Hepatocyte (in vitro differentiated cells): ENCODE measurements around the gene PNPLA1. TPM values are rescaled to one million over a fixed set of nuclear protein-coding genes. Genes with fewer than 3 reads are reported as not detected.

Experiments used
- DNase-seq: peaks from one replicate; pipeline ENCODE4 v3.0.0-alpha.2; 2016; ENCODE audit warnings: low spot score
- H2AFZ ChIP-seq: fragments of 200-600 bp; sonication (generic); 2 replicates; pipeline ENCODE4 v1.6.0; 2016; ENCODE audit warnings: antibody characterized with exemption, mild to moderate bottlenecking
- H3K27ac ChIP-seq: fragments of 200-600 bp; sonication (generic); 2 replicates; pipeline ENCODE4 v1.5.1; 2016; ENCODE audit warnings: mild to moderate bottlenecking
- H3K27me3 ChIP-seq: fragments of 200-600 bp; sonication (generic); 2 replicates; pipeline ENCODE4 v1.6.1; 2016
- H3K36me3 ChIP-seq: fragments of 200-600 bp; sonication (generic); replicated peaks from 2 replicates; pipeline ENCODE4 v1.5.1; 2016; ENCODE audit warnings: low read depth; ENCODE audit not compliant: insufficient read depth
- H3K4me1 ChIP-seq: fragments of 200-600 bp; sonication (generic); 2 replicates; pipeline ENCODE4 v1.5.1; 2016; ENCODE audit warnings: mild to moderate bottlenecking, moderate library complexity; ENCODE audit not compliant: insufficient read depth
- H3K4me2 ChIP-seq: fragments of 200-600 bp; sonication (generic); 2 replicates; pipeline ENCODE4 v1.6.0; 2016
- H3K4me3 ChIP-seq: fragments of 200-600 bp; sonication (generic); 2 replicates; pipeline ENCODE4 v1.5.1; 2016; ENCODE audit warnings: mild to moderate bottlenecking
- H3K79me2 ChIP-seq: fragments of 200-600 bp; sonication (generic); 2 replicates; pipeline ENCODE4 v1.6.0; 2017; ENCODE audit warnings: mild to moderate bottlenecking
- H3K9me2 ChIP-seq: fragments of 200-600 bp; sonication (generic); replicated peaks from 2 replicates; pipeline ENCODE4 v1.6.0; 2017; ENCODE audit warnings: mild to moderate bottlenecking; ENCODE audit not compliant: insufficient read depth
- H3K9me3 ChIP-seq: fragments of 200-600 bp; sonication (generic); 2 replicates; pipeline ENCODE4 v1.5.1; 2016; ENCODE audit warnings: low read depth, mild to moderate bottlenecking
- H4K20me1 ChIP-seq: fragments of 200-600 bp; sonication (generic); 2 replicates; pipeline ENCODE4 v1.6.0; 2016; ENCODE audit warnings: mild to moderate bottlenecking; ENCODE audit not compliant: insufficient read depth, poor library complexity, severe bottlenecking
- CTCF ChIP-seq: fragments of 200-600 bp; sonication (generic); IDR thresholded peaks from 2 replicates; pipeline ENCODE4 v1.5.1; 2016; ENCODE audit warnings: antibody characterized with exemption, mild to moderate bottlenecking; ENCODE audit not compliant: poor library complexity
- EZH2 ChIP-seq: fragments of 200-600 bp; sonication (generic); IDR thresholded peaks from 2 replicates; pipeline ENCODE4 v1.6.1; 2016; ENCODE audit warnings: antibody characterized with exemption, mild to moderate bottlenecking, borderline replicate concordance
- EZH2phosphoT487 ChIP-seq: fragments of 200-600 bp; sonication (generic); IDR thresholded peaks from one replicate; pipeline ENCODE4 v1.6.1; 2018; ENCODE audit warnings: antibody characterized with exemption, mild to moderate bottlenecking, low read depth, moderate library complexity; ENCODE audit not compliant: unreplicated experiment, severe bottlenecking
- WGBS: methylation state at CpG from one replicate; pipeline ENCODE4 v1.1.6; 2016; ENCODE audit warnings: low lambda C conversion rate; ENCODE audit errors: missing lambda C conversion rate; 5-methylcytosine and 5-hydroxymethylcytosine counted together
- polyA plus RNA-seq: library from polyadenylated mRNA; unstranded; fragments of >200 nt; fragmentation: Nextera tagmentation; extraction: Ambion mirVana; gene quantifications from 2 replicates; pipeline ENCODE4 v1.2.1, GENCODE V29; 2016
- total RNA-seq: library from RNA; depleted of rRNA; stranded (reverse); fragments of >200 nt; gene quantifications from 2 replicates; pipeline ENCODE4 v1.2.3, GENCODE V29; 2014

PNPLA1 gene
- total and polyA plus RNA-seq, 2 experiments from 2014 or later, result 0.48 to 0.57 TPM

GRCh38 chr6:36289281-36289878 is 19.5 kb downstream of the PNPLA1 start:
- peak overlapping the region; percentile 36 for H3K27ac ChIP-seq
- WGBS, result 64% methylated on average over 7 of the region's 7 CpGs

GRCh38 chr6:36290668-36291620 is 21.1 kb downstream of the PNPLA1 start:
- no peak for TF ChIP-seq EZH2
- TF ChIP-seq EZH2phosphoT487, result no peak
- no peak for TF ChIP-seq CTCF
- H3K4me3 ChIP-seq, result no peak overlapping the region
- H3K27me3 ChIP-seq, result peaks cover under 1% of the 10 kb centered on the region
- no peaks in the 10 kb centered on the region for H3K36me3 ChIP-seq
- no peaks in the 10 kb centered on the region for H3K79me2 ChIP-seq
- H3K9me3 ChIP-seq, result no peaks in the 10 kb centered on the region
- H3K4me2 ChIP-seq, result no peak overlapping the region
- H2AFZ ChIP-seq, result no peak overlapping the region
- peaks cover 5% of the 10 kb centered on the region for H3K4me1 ChIP-seq
- WGBS, result 82% methylated on average over 19 of the region's 23 CpGs
- peak overlapping the region; percentile 83 for H3K27ac ChIP-seq
- peak; percentile 65 for DNase-seq
- no peaks in the 10 kb centered on the region for H4K20me1 ChIP-seq
- H3K9me2 ChIP-seq, result no peaks in the 10 kb centered on the region

More at GRCh38 chr6:36289281-36289878, 19.5 kb downstream of the PNPLA1 start:
- Histone ChIP-seq H4K20me1 (no peaks in the 10 kb centered on the region), H3K4me3 (no peak overlapping the region), H3K9me3 (no peaks in the 10 kb centered on the region), H3K4me2 (no peak overlapping the region), H3K9me2 (no peaks in the 10 kb centered on the region), H3K4me1 (peaks cover 5% of the 10 kb centered on the region), H3K36me3 (no peaks in the 10 kb centered on the region), H3K27me3 (peaks cover 16% of the 10 kb centered on the region), H3K79me2 (no peaks in the 10 kb centered on the region), H2AFZ (no peak overlapping the region)
- peak; percentile 51 for DNase-seq
- TF ChIP-seq EZH2phosphoT487, result no peak
- no peak for TF ChIP-seq EZH2
- TF ChIP-seq CTCF, result no peak

GRCh38 chr6:36292170-36292569 is 22.3 kb downstream of the PNPLA1 start:
- H3K4me3 ChIP-seq, result no peak overlapping the region
- TF ChIP-seq EZH2phosphoT487, result no peak
- TF ChIP-seq EZH2, result no peak
- TF ChIP-seq CTCF, result no peak
- H3K9me2 ChIP-seq, result no peaks in the 10 kb centered on the region
- DNase-seq, result no peak
- H3K27me3 ChIP-seq, result no peaks in the 10 kb centered on the region
- H3K4me1 ChIP-seq, result peaks cover 5% of the 10 kb centered on the region
- no peaks in the 10 kb centered on the region for H3K9me3 ChIP-seq
- WGBS, result 96% methylated on average over 5 of the region's 6 CpGs
- no peak overlapping the region for H3K4me2 ChIP-seq
- H3K79me2 ChIP-seq, result no peaks in the 10 kb centered on the region
- H3K36me3 ChIP-seq, result no peaks in the 10 kb centered on the region
- no peaks in the 10 kb centered on the region for H4K20me1 ChIP-seq
- H2AFZ ChIP-seq, result no peak overlapping the region
- H3K27ac ChIP-seq, result no peak overlapping the region
